ENCODE results near the gene TBC1D26. TPM values are rescaled to one million over a fixed set of nuclear protein-coding genes. Genes with fewer than 3 reads are reported as not detected.
"Not testable (repeated sequence)": the region's sequence is repeated elsewhere in the genome, so short reads cannot be mapped to it uniquely, and the experiment has no call there.

Gene TBC1D26
- polyA plus RNA-seq, 2 of the 4 experiments (the other 2 are of a cell fraction) = 0.08 to 0.16 TPM

GRCh38 chr17:15699937-15700336 is 32.1 kb upstream of the TBC1D26 start:
- peak overlapping the region; percentile 77 to 89 for H3K27ac ChIP-seq
- H3K4me3 ChIP-seq = peak overlapping the region; percentile 61

DNA sequence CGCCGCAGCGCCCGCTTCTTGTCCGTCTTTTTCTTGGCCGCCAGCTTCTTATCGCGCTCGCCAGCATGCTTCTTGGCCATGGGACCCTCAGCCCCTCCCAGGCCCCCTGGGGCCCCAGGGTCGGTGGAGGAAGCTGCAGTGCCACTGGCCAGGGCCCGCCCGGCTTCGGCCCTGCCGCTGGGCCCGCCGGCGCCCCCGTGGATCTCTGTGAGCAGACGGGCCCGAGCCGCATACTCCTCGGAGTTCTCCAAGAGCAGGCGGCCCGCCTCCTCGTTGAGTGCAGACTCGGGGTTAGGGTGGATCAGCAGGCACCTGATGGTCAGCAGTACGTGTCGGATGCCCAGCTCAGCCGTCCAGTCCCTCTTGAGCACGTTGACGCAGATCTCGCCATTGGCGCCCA is 27.8 kb upstream of the TBC1D26 start:
- H3K27ac ChIP-seq; H3K4me3 ChIP-seq; H3K4me1 ChIP-seq; CTCF ChIA-PET; ATAC-seq; FAIRE-seq; POLR2A ChIA-PET; DNase-seq (ENCODE audit: low read depth in 1 of 2, low spot score in 1 of 2); H3K4me2 ChIP-seq: not testable (repeated sequence)
- WGBS (ENCODE audit: missing lambda C conversion rate) = 90% methylated on average over 31 of the region's 33 CpGs
- H3K9me3 ChIP-seq = peaks cover 43% of the 10 kb centered on the region

More at GRCh38 chr17:15699937-15700336, 32.1 kb upstream of the TBC1D26 start:
- POLR2A ChIA-PET = interaction anchor here (1.2 kb wide), 1 partner anchor 49 kb away, joined by 11 read pairs; no protein-coding TSS in a partner anchor
- H3K4me2 ChIP-seq = peak overlapping the region; percentile 66; the same call in 2 of the 3 replicates
- H3K9me3 ChIP-seq; FAIRE-seq; CTCF ChIA-PET; H3K4me1 ChIP-seq; DNase-seq (ENCODE audit: low read depth in 1 of 2, low spot score in 1 of 2): not testable (repeated sequence)
- WGBS (ENCODE audit: missing lambda C conversion rate) = no CpG with 5 or more reads among the region's 21 CpGs
- ATAC-seq = peak; percentile 37 to 61

DNA sequence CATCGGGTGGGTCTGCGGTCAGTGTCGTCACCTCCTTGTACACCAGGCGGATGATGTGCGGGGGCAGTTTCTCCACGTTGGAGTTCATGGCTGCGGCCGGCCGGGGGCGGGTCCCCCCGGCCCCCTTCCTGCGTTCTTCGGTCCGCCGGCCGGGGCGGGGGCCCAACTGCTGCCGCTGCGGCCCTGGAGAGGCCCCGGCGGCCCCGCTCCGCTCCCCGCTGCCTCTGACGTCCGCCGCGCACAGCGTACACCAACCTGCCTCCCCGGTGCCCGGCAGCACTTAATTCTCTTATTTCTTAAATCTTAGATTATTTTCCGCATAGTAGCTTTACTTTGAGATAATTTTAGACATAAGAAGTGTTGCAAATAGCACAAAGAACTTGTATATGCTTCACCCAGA is 27.3 kb upstream of the TBC1D26 start:
- H3K27ac ChIP-seq; H3K4me2 ChIP-seq; DNase-seq (ENCODE audit: low read depth in 1 of 2, low spot score in 1 of 2); H3K4me1 ChIP-seq; H3K4me3 ChIP-seq; POLR2A ChIA-PET; FAIRE-seq; ATAC-seq: not testable (repeated sequence)
- H3K9me3 ChIP-seq = peaks cover 43% of the 10 kb centered on the region
- CTCF ChIA-PET = interaction anchor here (0.6 kb wide), 1 partner anchor 50 kb away, joined by 3 read pairs; no protein-coding TSS in a partner anchor
- 97% methylated on average over 32 of the region's 32 CpGs for WGBS (ENCODE audit: missing lambda C conversion rate)

DNA sequence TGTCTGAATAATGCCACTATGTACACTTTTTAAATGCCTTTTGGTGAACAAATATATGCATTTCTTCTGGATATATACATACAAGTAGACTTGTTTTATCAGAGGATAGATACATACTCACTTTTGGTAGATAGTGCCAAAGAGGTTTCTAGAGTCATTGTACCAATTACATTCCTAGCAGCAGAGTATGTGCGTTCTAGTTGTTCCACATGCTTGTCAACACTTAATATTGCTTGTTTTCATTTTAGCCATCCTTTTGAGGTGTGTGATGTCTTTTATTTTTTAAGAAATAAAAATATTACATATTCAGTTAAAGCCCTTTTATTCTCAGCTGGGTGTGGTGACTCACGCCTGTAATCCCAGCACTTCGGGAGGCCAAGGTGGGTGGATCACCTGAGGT is 23.2 kb upstream of the TBC1D26 start:
- H3K27ac ChIP-seq; H3K4me1 ChIP-seq; POLR2A ChIA-PET; DNase-seq (ENCODE audit: low read depth in 1 of 2, low spot score in 1 of 2); CTCF ChIA-PET; ATAC-seq; H3K4me3 ChIP-seq; H3K4me2 ChIP-seq: not testable (repeated sequence)
- peak; percentile 96 for FAIRE-seq
- peak; percentile 90 for TF ChIP-seq ZFP36 (IDR thresholded peaks at IDR 0.05; ENCODE audit: borderline replicate concordance, partially characterized antibody)
- WGBS (ENCODE audit: missing lambda C conversion rate) = 92% methylated on average over 3 of the region's 3 CpGs
- H3K9me3 ChIP-seq = peaks cover 72% of the 10 kb centered on the region

GRCh38 chr17:15716601-15717563 is 15.2 kb upstream of the TBC1D26 start:
- CTCF ChIA-PET = interaction anchor here (0.7 kb wide), 1 partner anchor 721 kb away, joined by 3 read pairs; no protein-coding TSS in a partner anchor
- POLR2A ChIA-PET, H3K4me1 ChIP-seq, H3K4me2 ChIP-seq, H3K27ac ChIP-seq, H3K4me3 ChIP-seq, ATAC-seq: not testable (repeated sequence)
- 0 out of 2 replicates have a peak, but pooled peaks have one; percentile 6 for TF ChIP-seq KDM1A (IDR thresholded peaks at IDR 0.05; ENCODE audit: low read depth)
- FAIRE-seq = peak; percentile 97
- peak in 1 of 2 experiments; percentile 25 for DNase-seq (ENCODE audit: low read depth in 1 of 2, low spot score in 1 of 2)
- 88% methylated on average over 11 of the region's 11 CpGs for WGBS (ENCODE audit: missing lambda C conversion rate)
- peaks cover 58% of the 10 kb centered on the region for H3K9me3 ChIP-seq

GRCh38 chr17:15730535-15730934 is 1.5 kb upstream of the TBC1D26 start:
- H3K4me3 ChIP-seq; H3K4me1 ChIP-seq; CTCF ChIA-PET; FAIRE-seq; H3K9me3 ChIP-seq; H3K4me2 ChIP-seq; ATAC-seq; POLR2A ChIA-PET; DNase-seq (ENCODE audit: low read depth in 1 of 2, low spot score in 1 of 2); H3K27ac ChIP-seq: not testable (repeated sequence)
- 71% methylated on average over 13 of the region's 14 CpGs for WGBS (ENCODE audit: missing lambda C conversion rate)

GRCh38 chr17:15733174-15733789 is 1.2 kb downstream of the TBC1D26 start:
- H3K27ac ChIP-seq; DNase-seq (ENCODE audit: low read depth in 1 of 2, low spot score in 1 of 2); H3K4me1 ChIP-seq; H3K4me3 ChIP-seq; FAIRE-seq; POLR2A ChIA-PET; H3K9me3 ChIP-seq; ATAC-seq; H3K4me2 ChIP-seq; CTCF ChIA-PET: not testable (repeated sequence)
- 64% methylated on average over 5 of the region's 10 CpGs for WGBS (ENCODE audit: missing lambda C conversion rate)

DNA sequence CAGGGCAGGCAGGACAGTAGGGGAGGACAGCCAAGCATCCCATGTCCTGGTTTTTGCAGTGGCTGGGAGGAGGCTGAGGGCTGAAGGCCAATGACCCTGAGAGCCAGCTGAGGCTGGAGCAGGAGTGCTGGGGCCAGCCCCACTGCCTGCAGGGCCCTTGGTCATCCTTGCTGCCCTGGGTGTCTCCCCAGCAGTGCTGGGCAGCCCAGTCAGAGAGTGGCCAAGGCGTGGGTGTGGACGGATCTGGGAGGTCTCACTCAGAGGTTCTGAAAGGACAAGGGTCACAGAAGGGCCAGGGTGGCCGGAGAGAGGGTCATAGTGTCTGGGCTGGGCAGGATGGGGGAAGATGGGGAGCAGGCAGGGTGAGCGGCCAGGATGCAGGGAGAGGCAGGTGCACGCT is 4.5 kb downstream of the TBC1D26 start:
- WGBS (ENCODE audit: missing lambda C conversion rate) = 81% methylated on average over 5 of the region's 5 CpGs
- H3K4me1 ChIP-seq; H3K9me3 ChIP-seq; H3K4me3 ChIP-seq; H3K27ac ChIP-seq; CTCF ChIA-PET; ATAC-seq; H3K4me2 ChIP-seq; DNase-seq (ENCODE audit: low read depth in 1 of 2, low spot score in 1 of 2); FAIRE-seq; POLR2A ChIA-PET: not testable (repeated sequence)

Data from A549 (cell line).